Activated T-cell treated with anti-CD3 and anti-CD28 coated beads, Interleukin-2, amount 50 U/mL, for 1 hour (primary cell): ENCODE results near the gene ITIH2.
"Not testable (repeated sequence)": the region's sequence is repeated elsewhere in the genome, so short reads cannot be mapped to it uniquely, and the experiment has no call there.

Experiments
- DNase-seq: peaks from one replicate; pipeline ENCODE4 v3.0.0-alpha.2; 2020

The ITIH2 gene

GRCh38 chr10:7703140-7703539, at the start of gene ITIH2:
TSS of gene ITIH2 (plus strand) at chr10:7703316. CDS start at chr10:7703435, 119 bp downstream.
- no peak for DNase-seq

DNA sequence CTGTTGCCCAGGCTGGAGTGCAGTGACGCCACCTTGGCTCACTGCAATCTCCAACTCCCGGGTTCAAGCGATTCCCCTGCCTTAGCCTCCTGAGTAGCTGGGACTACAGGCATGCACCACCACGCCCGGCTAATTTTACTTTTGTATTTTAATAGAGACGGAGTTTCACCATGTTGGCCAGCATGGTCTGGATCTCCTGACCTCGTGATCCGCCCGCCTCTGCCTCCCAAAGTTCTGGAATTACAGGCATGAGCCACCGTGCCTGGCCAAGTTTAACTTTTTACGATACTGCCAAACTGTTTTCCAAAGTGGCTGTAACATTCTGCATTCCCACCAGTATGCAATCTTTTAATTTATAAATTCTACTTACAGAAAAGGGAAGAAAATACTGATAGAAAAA, 46.0 kb upstream of the ITIH2 start:
- DNase-seq = not testable (repeated sequence)

- DNase-seq = no peak
Observed at GRCh38 chr10:7657552-7657951, 45.6 kb upstream of the ITIH2 start.

- DNase-seq = no peak
Observed at GRCh38 chr10:7659560-7659959, 43.6 kb upstream of the ITIH2 start.

DNA sequence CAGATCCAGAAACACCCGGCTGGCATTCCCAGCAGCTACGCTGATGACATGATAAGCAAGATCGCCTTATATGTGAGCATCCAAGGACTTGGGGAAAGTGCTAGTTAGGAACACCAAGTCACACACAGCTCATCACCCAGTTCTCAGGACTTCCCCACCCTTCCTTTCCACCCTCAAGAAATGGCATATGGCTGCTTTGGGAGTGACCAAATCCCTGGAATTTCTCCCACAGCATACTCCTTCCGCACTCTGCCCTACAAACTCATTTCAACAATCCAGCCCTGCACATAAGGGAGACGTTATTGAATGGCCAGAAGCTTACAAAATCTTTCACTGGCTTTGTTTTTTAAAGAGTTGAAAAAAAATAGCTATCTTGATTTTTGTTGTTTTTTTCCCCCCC, 40.6 kb upstream of the ITIH2 start:
- no peak for DNase-seq

GRCh38 chr10:7664707-7665106, 38.4 kb upstream of the ITIH2 start:
- DNase-seq = no peak

- no peak for DNase-seq
Observed at GRCh38 chr10:7665767-7666166, 37.3 kb upstream of the ITIH2 start.

DNA sequence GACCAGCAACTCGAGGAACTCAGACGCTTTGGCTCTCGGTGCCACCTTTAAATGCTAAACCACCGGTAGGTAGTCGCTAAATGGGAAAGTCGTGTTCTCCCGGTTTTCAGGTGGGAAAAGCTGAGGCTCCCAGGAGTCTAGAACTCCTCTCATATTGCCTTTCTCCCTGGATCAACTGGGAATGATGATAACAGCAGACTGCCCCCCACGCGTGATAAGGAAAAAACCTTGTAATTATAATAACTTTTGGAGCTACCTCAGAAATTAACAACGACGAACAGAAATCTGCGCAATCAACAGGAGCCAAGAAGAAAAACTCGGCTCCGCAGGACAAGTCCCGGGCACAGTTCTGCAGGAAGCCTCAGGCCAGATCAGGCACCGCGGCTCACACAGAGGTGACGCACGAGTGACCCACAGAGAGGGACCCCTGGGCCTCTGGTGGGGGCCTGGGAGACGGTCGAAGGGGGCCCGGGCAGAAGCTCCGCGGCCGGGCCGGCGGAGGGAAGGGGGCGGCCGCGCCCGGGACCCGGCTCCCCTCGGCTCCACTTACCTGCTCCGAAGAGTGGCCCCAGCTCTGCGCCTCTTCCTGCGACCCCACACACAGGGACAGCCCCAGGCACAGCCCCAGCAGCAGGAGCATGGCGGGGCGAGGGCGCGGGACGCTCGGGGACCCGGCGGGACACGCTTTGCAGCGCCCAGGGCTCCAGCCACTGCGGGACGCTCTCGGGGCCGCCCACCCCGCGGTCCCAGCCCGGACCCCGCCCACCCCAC, 36.7 kb upstream of the ITIH2 start, which contains the start of gene ITIH5:
Gene ITIH5, minus strand, starts transcription at position 714 of the 771 bp plus-strand sequence. Its CDS starts 74 bp downstream, at position 640.
- peak; percentile 21 for DNase-seq

- DNase-seq = peak; percentile 20
Observed at GRCh38 chr10:7667262-7668141, 35.6 kb upstream of the ITIH2 start.

GRCh38 chr10:7670157-7670556, 33.0 kb upstream of the ITIH2 start:
- DNase-seq = no peak

GRCh38 chr10:7672341-7673134, 30.6 kb upstream of the ITIH2 start:
- no peak for DNase-seq

DNA sequence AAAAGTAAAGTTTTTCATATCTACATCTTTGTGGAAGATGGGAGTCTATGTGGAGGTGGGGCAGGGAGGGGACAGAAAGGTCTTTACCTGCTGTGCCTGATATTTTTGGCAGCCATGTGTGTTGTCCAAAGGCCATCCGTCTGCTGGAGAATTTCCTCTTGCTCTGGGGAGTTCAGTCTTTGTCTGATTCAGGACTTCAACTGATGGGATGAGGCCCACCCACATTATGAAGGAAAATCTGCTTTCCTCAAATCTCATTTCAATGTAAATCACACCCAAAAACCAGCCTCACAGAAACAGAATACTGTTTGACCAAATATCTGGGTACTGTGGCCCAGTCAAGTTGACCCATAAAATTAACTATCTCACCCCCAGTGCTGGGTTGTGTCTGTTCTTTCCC, 23.9 kb upstream of the ITIH2 start:
- DNase-seq = no peak

GRCh38 chr10:7680078-7680477, 23.0 kb upstream of the ITIH2 start:
- DNase-seq = not testable (repeated sequence)

DNA sequence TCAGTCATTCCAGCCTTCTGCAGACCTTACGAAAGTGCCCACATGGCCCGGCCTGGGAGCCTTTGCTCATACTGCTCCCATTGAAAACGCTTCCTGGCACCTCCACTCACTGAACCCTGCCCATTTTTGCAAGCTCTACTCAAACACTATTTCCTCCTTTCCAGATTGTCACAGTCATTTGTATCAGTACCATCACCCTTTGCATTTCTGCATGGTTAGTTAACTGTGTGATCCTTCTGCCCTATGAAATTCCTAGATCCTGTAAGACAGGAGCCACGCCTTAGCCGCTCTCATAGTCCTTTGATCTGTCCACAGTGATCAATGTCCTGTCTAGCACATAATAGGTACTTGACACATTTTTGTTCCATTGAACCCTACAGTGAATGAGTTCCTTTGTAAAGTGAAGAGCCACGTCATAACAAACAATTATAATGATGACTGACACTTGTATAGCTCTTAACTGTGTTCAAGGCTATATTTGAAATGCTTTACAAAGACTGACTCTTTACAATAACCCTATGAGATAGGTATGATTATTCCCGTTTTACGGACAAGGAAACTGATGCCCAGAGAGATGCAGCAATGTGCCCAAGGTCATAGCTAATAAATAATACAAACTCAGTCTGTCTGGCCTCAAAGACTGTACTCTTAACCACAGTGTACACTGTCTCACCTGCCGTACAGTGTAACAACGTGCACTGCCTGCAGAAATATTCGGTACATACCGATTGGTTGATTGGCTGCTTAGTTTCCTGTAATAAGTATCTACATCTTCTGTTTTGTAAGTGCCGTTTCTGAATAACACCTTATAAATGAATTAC, 16.6 kb upstream of the ITIH2 start:
- no peak for DNase-seq

DNA sequence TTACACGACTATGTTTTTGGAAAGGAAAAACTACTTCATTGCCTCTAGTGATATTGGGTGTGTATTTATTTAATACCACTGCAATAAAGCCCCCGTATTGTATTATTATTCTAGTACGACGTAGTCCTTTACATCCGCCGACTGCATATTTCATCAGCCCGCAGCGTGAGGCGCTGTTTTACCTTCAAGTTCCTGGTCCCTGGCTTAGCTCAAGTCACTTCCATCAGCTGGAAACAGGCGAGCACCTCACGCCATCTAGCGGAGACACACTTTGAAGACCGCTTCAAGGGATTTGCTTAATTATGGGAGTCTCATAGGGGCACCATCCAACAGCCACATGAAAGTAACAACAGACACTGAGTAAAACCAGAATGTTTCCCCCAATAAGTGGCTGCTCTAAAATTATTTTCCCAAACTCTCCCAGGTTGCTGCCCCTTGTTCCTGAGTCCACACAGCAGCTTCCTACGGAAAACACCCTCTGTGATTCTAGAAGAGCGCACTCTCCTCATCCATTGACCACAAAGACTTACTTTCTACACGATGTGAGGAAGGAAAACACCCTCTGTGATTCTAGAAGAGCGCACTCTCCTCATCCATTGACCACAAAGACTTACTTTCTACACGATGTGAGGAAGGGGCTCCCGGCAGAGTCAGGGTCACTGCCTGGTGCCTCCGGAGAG, 15.7 kb upstream of the ITIH2 start:
- peak; percentile 64 for DNase-seq

DNA sequence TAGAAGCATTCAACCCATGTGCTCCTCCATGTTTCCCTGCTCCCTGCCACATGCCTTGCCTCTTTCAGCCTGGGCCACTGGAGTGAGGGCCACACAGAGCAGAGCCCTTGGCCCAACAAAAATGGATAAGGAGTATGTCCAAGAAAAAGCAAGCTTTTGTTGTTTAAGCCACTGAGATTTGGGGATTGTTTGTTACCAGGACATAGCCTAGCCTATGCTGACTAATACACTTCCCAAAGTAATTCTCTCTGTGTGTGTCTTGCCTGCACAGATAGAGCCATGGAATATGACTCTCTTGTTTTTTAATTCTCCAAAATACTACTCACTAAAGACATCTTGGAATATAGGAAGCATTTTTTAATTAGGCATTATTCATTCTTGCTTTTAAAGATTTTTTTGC, 13.5 kb upstream of the ITIH2 start:
- no peak for DNase-seq

DNA sequence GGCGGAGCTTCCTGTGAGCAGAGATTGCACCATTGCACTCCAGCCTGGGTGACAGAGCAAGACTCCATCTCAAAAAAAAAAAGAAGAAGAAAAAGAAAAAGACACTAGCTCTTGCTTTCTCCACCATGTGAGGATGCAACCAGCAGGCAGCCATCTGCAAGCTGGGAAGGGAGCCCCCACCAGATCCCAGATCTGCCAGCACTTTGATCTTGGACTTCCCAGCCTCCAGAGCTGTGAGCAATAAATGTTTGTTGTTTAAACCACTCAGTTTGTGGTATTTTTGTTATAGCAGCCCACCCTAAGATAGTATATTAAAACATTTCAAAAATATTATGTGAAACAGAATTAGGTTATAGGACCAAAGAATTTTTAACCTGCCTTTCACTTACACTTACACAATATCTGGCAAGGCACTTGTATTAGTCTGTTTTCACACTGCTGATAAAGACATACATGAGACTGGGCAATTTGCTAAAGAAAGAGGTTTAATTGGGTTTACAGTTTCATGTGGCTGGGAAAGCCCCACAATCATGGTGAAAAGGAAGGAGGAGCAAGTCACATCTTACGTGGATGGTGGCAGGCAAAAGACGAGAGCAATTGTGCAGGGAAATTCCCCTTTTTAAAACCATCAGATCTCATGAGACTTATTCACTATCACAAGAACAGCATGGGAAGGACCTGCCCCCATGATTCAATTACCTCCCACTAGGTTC, 12.1 kb upstream of the ITIH2 start:
- not testable (repeated sequence) for DNase-seq

DNA sequence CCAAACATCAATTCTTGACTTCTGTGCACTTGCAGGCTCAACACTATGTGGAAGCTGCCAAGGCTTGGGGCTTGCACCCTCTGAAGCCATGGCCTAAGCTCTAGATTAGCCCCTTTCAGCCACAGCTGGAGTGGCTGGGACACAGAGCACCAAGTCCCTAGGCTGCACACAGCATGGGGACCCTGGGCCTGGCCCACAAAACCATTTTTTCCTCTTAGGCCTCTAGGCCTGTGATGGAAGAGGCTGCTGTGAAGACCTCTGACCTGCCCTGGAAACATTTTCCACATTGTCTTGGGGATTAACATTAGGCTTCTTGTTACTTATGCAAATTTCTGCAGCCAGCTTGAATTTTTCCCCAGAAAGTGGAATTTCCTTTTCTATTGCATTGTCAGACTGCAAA, 10.7 kb upstream of the ITIH2 start:
- not testable (repeated sequence) for DNase-seq

GRCh38 chr10:7693194-7693593, 9.9 kb upstream of the ITIH2 start:
- DNase-seq = not testable (repeated sequence)

GRCh38 chr10:7696545-7696944, 6.6 kb upstream of the ITIH2 start:
- no peak for DNase-seq

DNA sequence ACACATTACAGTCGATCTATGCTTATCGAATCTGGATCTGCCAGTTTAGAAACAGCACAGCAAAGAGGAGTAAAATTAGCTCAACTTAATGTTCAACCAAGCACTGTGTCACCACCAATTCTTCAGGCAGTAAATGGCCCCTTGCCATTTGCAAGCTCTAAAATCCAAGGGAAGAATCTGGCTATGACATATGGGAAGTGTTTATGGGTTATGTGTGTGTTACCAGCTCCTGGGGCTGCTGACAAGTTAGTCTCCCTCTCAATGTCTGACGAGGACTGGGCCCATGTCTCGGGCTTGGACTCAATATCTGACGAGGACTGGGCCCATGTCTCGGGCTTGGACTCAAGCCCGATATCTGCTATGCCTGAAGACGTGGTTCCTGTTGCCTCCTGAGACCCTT, 5.7 kb upstream of the ITIH2 start:
- no peak for DNase-seq
